AG04449 (cell line): ENCODE results near the gene GGT5.

Experiments used
- CTCF ChIA-PET: fragments of 350-600 bp; formaldehyde crosslinking; extraction: SDS; loops from one replicate; lab custom pipeline; 2021; ENCODE audit warnings: antibody characterized with exemption; lab: Yijun Ruan, JAX
- POLR2A ChIA-PET: fragments of 400-600, 350-600 bp; formaldehyde crosslinking; extraction: SDS; loops from one replicate; lab custom pipeline; 2020; ENCODE audit warnings: antibody characterized with exemption, inconsistent platforms; lab: Yijun Ruan, JAX
- DNase-seq: peaks from one replicate; pipeline ENCODE4 v3.0.0-alpha.2; 2010; ENCODE audit warnings: low read depth, low spot score
- H3K4me3 ChIP-seq: 2 replicates; pipeline ENCODE4 v1.5.1; 2011; ENCODE audit warnings: low read depth, mild to moderate bottlenecking, control low read depth, low read length
- CTCF ChIP-seq: IDR thresholded peaks from one replicate; pipeline ENCODE4 v1.5.1; 2011; ENCODE audit warnings: mild to moderate bottlenecking, moderate library complexity, low read length, control low read depth, inconsistent platforms; ENCODE audit not compliant: insufficient read depth; ENCODE audit errors: missing control alignments

GGT5 gene

DNA sequence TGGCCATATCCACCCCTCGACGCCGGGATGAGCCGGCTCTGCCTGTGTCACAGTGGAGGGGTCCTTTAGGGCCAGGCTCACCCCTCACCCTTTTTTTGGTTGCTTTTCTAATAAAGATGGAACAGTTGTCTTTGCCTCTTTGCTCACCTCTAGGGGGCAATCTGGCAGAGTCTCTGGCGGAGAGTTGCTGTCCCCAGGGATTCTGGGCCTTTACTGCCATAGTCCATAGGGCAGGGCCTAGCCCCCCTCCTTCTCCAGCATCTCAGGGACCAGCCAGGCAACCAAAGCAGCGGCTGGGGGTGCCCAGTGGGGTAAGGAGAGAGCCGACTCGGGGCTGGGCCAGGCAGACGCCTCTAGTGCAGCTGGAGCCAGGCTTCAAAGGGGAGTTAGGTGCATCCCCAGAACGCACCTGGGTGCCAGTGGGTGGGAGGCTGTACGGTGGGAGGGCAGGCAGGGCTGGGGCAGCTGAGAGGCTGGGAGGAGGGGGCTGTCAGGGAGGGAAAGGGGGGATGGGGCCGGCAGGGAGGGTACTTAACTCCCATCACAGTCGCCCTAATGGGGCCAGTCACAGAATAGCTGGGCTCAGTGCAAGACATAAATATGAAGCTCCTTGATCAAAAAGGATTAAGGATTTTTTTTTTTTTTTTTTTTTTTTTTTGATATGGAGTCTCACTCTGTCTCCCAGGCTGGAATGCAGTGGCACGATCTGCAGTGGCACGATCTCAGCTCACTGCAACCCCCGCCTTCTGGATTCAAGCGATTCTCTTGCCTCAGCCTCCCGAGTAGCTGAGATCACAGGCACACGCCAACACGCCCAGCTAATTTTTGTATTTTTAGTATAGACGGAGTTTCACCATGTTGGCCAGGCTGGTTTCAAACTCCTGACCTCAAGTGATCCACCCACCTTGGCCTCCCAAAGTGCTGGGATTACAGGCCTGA is 66.1 kb downstream of the GGT5 start:
- ChIA-PET POLR2A (interaction anchor here (0.6 kb wide), 1 partner anchor 168 kb away, joined by 3 read pairs; the partner anchor contains the start of gene CABIN1), CTCF (interaction anchor here (0.6 to 3.3 kb wide), 8 partner anchors 9 to 194 kb away, joined by 3 to 17 read pairs (median 4); no protein-coding TSS in a partner anchor)
- H3K4me3 ChIP-seq: no peak overlapping the region
- peak; percentile 27 for TF ChIP-seq CTCF
- no peak for DNase-seq

- no peak for DNase-seq
- POLR2A ChIA-PET: no interaction called here
- no peak overlapping the region for H3K4me3 ChIP-seq
- no peak for TF ChIP-seq CTCF
- CTCF ChIA-PET: interaction anchor here (0.6 to 7.3 kb wide), 8 partner anchors 9 to 132 kb away, joined by 3 to 92 read pairs (median 26); no protein-coding TSS in a partner anchor
Measured at GRCh38 chr22:24178021-24178431, 66.9 kb downstream of the GGT5 start.

DNA sequence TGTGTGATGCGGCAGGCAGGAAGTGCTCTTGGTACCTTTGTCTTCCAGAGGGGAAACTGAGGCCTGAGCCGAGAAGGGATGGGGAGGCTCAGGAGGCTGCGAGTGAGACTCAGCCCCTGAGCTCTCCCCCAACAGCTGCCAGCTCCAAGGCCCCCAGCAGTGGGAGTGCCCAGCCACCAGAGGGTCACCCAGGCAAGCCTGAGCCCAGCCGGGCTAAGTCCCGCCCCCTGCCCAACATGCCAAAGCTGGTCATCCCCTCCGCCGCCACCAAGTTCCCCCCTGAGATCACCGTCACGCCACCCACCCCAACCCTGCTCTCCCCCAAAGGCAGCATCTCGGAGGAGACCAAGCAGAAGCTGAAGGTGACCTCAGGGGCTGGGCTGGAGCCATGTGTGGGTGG is 67.4 kb downstream of the GGT5 start:
- no peak for DNase-seq
- ChIA-PET POLR2A (no interaction called here), CTCF (interaction anchor here (1.0 to 7.3 kb wide), 8 partner anchors 8 to 142 kb away, joined by 3 to 92 read pairs (median 29); no protein-coding TSS in a partner anchor)
- no peak overlapping the region for H3K4me3 ChIP-seq
- TF ChIP-seq CTCF: no peak

DNA sequence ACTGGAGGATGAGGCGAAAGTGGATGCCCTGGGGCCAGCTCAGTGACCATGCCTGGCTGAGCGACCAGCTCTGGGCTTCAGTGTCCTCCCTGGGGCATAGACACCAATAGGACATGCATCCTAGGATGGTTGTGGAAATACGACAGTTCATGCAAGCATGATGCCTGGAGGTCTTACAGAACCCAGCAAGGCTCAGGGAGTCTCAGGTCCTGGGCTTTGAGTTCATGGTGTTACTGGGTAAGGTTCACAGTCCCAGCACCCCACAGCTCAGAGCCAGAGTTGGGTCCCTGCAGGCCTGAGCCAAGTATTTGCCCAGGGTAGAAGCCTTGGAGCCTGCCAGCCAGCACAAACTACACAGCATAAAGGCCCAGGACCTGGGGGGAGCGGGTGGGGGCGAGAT is 67.8 kb downstream of the GGT5 start:
- ChIA-PET CTCF (interaction anchor here (1.0 to 7.3 kb wide), 8 partner anchors 8 to 141 kb away, joined by 3 to 92 read pairs (median 29); no protein-coding TSS in a partner anchor), POLR2A (interaction anchor here (0.6 kb wide), 1 partner anchor 9 kb away, joined by 3 read pairs; no protein-coding TSS in a partner anchor)
- TF ChIP-seq CTCF: no peak
- no peak for DNase-seq
- no peak overlapping the region for H3K4me3 ChIP-seq

DNA sequence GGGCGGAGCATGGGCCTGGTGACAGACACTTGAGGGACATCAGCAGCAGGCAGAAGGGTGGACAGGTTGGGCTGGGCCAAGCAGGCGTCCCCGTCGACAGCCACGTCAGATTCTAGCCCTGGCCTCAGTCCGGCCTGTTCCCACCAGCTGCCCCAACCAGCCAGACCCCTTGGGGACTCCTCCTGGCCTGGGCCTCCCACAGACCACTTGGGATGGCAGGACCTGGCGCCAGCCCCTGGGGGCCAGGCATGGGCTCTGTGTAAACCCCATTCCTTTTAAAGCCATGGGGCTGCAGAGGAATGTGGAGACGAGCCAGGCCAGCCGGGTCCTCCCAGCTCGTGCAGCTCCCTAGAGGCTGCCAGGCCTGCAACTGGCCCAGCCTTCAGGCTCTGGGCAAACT is 68.3 kb downstream of the GGT5 start:
- ChIA-PET CTCF (interaction anchor here (1.0 to 7.3 kb wide), 8 partner anchors 7 to 141 kb away, joined by 3 to 92 read pairs (median 29); no protein-coding TSS in a partner anchor), POLR2A (interaction anchor here (0.6 kb wide), 1 partner anchor 9 kb away, joined by 3 read pairs; no protein-coding TSS in a partner anchor)
- TF ChIP-seq CTCF: no peak
- DNase-seq: no peak
- no peak overlapping the region for H3K4me3 ChIP-seq

GRCh38 chr22:24176040-24176439 is 68.8 kb downstream of the GGT5 start:
- ChIA-PET CTCF (interaction anchor here (0.6 to 7.3 kb wide), 14 partner anchors 11 to 296 kb away, joined by 3 to 92 read pairs (median 6); no protein-coding TSS in a partner anchor), POLR2A (no interaction called here)
- TF ChIP-seq CTCF: no peak
- no peak overlapping the region for H3K4me3 ChIP-seq
- no peak for DNase-seq
